Measurements from ENCODE around the gene AP2B1.
A peak's percentile ranks its signal among the peaks of the same experiment; 100 is the strongest.

Gene AP2B1

DNA sequence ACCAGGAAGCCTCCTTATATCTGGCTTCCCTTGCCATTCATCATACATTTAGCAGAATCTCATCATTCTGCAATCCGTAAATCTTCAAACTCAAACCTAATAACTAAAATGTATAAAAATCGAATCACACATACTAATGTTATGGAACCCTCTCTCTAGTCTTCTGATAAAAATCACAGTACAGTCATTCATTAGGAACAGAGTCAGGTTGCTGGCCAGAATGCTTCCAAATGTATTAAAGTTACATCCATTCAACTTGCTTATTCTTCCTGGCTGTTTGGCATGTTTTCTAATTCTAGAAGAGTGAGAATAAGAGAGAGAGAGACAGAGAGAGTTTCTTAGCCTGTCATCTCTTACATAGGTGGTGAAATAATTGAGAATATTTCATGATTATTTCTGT is 127.9 kb downstream of the AP2B1 start:
- DNase-seq = no peak
- in situ Hi-C loops (cut with HindIII; ENCODE audit: low pct_ligation_motif_present, low pct_unique_long_range_greater_than_20kb, low sequenced_read_pairs) = no loop called here

DNA sequence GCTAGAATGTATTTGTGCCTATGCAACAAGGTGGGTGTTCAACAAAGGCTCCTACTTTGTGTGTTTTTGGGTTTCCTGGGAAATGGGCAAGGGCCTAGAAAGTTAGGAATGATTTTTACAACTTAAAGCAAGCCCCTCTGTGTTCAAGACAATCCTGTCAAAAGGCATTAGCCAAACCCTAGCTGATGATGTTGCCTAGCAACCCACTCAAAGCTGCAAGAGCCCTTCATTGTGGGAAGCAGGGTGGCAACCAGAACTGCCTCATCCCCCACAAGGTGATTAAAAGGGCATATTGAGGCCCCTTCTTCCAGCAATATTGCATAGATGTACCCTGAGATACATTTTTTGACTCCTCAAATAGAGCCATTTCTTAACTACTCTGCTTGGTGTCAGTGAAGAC is 128.3 kb downstream of the AP2B1 start:
- in situ Hi-C loops (cut with HindIII; ENCODE audit: low pct_ligation_motif_present, low pct_unique_long_range_greater_than_20kb, low sequenced_read_pairs) = no loop called here
- no peak for DNase-seq

DNA sequence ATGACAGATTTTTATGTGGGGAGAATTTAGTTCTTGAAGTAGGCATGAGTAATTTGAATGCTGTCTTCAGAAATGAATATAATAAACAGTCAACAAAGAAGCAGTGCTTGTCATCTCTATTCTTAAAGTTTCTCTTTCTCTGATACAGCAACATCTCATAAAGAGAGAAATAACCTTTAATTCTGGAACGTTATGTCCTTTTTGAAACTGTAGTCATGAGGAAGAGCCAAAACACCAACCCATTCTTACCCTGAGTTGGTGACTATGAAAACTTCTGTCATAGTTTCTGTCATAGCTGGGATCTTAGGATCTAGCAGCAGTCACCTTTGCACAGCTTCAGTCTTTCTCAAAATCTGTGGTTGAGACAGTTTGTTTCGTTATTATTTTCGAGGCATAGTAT is 129.1 kb downstream of the AP2B1 start:
- no peak for DNase-seq
- in situ Hi-C loops (cut with HindIII; ENCODE audit: low pct_ligation_motif_present, low pct_unique_long_range_greater_than_20kb, low sequenced_read_pairs) = no loop called here

DNA sequence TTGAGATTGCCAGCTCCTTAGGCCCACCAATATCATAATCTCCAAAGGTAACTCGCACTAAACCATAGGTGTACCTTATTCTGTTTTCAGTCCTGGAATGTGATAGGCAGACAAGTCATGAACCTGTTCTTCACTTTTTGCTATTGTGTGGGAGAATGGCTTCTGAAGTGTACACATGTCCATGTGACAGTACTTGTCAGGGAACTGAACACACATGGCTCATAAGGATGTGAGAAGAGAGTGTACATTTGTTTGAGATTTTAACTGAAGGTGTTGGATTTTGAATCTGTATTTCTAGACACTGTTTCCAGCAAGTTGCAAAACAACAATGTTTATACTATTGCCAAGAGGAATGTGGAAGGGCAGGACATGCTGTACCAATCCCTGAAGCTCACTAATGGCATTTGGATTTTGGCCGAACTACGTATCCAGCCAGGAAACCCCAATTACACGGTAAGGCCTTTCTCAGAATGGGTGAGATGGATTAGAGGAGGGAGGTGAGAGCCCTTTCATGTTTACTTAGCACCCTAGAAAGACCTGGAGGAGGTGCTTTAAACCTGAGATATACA is 129.9 kb downstream of the AP2B1 start:
- no peak for DNase-seq
- in situ Hi-C loops (cut with HindIII; ENCODE audit: low pct_ligation_motif_present, low pct_unique_long_range_greater_than_20kb, low sequenced_read_pairs) = no loop called here

DNA sequence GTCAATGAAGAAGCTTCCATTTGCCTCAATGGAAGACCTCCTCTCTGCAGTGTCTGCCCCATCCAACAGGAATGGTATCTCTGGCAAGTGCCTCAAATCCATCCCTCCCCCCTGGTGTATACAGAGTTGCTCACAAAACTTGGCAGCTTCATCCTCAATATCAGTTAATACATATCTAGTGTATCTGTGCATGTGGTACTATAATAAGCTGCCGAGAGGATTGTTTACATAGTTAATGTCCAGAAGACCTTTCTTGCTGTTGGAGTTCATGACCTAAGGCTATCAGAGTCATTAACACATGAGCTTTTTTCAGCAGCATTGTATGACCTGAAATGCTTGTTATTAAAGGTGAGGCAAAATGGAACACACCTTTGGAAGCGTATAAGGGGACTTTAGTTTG is 130.4 kb downstream of the AP2B1 start:
- DNase-seq = no peak
- in situ Hi-C loops (cut with HindIII; ENCODE audit: low pct_ligation_motif_present, low pct_unique_long_range_greater_than_20kb, low sequenced_read_pairs) = no loop called here

DNA sequence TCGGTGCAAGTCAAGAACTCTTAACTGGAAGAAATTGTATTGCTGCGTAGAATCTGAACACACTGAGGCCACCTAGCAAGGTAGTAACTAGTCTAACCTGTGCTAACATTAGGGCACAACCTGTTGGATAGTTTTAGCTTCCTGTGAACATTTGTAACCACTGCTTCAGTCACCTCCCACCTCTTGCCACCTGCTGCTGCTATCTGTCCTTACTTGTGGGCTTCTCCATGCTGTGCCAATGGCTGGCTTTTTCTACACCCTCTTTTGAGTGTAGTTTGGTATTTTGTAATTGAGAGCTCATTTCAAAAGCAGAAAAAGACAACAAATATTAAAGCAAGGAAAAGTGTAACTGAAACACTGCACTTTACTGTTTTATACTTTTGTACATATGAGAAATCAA is 136.6 kb downstream of the AP2B1 start:
- no peak for DNase-seq
- in situ Hi-C loops (cut with HindIII; ENCODE audit: low pct_ligation_motif_present, low pct_unique_long_range_greater_than_20kb, low sequenced_read_pairs) = no loop called here

DNA sequence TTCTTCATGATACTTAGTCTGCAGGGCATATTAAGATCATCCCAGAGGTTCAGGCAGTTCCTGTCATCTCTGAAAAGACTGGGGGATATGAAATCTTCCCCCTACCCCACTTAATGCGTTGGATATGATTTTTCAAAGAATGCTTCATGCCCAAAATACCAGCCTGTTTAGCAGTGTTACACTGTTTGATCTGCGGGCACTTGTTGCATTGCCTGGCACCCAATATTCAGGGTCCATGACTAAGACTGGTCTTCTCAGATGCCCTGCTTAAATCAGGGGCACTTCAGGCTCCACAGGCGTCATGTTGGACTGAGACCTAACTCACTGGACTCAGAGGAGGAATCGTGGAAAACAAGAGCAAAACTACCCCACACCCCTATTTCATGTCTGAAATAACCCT is 137.9 kb downstream of the AP2B1 start:
- no peak for DNase-seq
- in situ Hi-C loops (cut with HindIII; ENCODE audit: low pct_ligation_motif_present, low pct_unique_long_range_greater_than_20kb, low sequenced_read_pairs) = no loop called here

DNA sequence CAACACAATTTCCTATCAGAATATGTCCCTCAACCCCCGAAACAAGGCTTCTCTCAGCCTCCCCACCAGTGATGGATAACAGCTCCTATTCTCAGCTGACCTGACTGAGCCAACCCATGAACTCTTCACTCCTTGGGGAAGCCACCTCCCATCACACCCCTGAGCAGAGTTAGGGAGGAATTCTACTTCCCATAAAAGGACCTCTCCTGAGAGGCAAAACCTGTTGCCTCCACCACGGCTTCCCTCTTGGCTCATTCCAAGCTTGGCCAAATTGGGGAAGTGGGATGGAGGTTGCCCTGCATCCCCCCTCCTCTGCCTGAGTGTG is 138.6 kb downstream of the AP2B1 start:
- in situ Hi-C loops (cut with HindIII; ENCODE audit: low pct_ligation_motif_present, low pct_unique_long_range_greater_than_20kb, low sequenced_read_pairs) = no loop called here

DNA sequence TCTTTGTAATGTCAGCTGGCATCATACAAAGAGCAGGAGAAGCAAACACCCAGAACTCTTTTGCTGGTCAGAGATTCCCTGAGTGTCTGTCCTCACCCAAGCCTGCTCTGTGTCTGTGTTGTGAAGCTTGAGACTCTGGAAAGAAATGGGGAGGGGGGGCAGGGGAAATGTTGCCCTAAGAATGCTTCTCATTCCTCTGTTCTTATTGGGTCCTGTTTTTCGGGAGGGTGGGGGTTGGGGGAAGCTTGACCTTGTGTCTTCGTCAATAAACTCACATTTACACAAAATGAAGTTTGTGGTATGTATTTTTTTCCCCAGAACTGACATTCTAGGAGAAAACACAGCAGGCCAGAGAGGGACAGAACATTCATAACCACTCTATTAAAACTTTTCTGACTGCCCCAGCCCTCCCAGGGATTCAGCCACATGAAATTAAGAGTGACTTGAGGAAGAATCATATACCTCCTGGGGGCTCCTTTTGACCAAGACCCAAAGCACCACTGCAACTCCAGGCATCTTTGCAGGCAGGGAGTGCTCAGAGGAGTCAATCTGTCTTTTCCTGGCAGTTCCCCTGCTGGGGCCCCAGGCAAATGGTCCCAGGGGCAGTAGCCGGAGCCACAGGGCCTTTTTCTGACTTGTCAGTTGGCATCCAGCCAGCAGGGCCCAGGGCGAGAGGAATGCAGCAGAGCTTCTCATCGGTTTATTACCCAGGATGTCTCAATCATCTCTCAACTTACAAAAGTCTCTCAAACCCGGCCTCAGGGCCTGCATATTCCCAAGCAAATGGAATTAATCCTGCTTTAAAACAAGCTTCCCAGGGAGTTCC is 139.2 kb downstream of the AP2B1 start:
- in situ Hi-C loops (cut with HindIII; ENCODE audit: low pct_ligation_motif_present, low pct_unique_long_range_greater_than_20kb, low sequenced_read_pairs) = no loop called here
- DNase-seq = peak; percentile 61

More for the DNA sequence above, 138.6 kb downstream of the AP2B1 start:
- no peak for DNase-seq

DNA sequence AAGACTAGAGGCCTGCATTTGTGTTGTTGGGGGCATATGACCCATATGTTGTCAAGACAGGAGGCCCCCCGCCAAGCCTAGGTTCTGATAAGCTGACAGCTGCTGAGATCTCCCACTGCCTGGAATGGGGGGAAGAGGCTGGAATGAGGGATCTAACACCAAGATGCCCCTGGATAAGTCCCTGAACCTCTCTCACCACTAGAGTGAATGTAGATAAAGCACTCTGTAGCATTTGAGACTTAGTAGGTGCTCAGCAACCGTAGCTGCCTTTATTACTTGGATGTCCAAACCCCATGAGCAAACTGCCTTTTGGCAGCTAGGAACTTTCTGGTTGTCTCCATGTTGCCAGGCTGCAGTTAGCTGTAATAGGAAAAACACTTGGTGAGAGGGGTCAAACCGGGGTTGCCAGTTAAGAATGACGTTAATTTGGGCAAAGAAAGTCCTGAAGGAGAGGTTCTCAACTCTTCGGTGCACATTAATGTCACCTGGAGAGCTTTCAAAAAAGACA is 139.9 kb downstream of the AP2B1 start:
- in situ Hi-C loops (cut with HindIII; ENCODE audit: low pct_ligation_motif_present, low pct_unique_long_range_greater_than_20kb, low sequenced_read_pairs) = no loop called here
- DNase-seq = no peak

DNA sequence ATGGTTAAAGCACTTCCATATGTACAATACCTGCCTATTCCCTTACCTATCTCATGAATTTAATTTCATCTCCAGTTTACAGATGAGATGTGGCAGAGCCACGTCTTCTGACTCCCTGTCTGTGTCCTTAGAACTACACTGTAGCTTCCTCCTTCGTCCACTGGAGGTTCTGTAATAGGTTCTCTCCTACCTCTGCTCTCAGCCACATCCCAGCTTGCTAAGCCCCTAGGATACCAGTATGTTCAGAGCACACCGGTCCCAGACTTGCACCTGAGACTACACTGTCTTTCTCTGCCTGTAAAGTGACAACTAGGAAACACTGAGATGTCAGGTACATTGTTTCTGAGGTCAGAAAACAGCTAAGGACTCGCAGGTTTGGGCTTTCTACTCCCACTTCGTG is 140.5 kb downstream of the AP2B1 start:
- no peak for DNase-seq
- in situ Hi-C loops (cut with HindIII; ENCODE audit: low pct_ligation_motif_present, low pct_unique_long_range_greater_than_20kb, low sequenced_read_pairs) = no loop called here

DNA sequence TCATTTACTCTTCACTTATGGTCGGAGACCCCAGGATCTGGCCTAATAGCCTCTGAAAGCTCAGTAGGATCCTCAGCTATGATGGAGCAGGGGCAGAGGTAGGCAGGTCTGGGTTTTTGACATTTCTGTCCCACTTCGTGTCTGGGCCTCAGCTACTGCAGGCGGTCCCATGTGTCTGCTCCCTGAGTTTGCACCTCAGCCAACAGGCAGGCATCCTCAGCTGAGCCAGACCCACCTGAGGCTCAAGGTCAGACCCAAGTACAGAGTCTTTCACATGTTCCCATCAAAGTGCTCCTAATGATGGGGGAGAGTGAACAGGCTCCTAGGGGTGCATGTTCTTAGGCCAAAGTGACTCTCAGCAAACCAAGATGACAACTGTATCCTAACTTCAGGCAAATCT is 141.4 kb downstream of the AP2B1 start:
- in situ Hi-C loops (cut with HindIII; ENCODE audit: low pct_ligation_motif_present, low pct_unique_long_range_greater_than_20kb, low sequenced_read_pairs) = no loop called here
- no peak for DNase-seq

DNA sequence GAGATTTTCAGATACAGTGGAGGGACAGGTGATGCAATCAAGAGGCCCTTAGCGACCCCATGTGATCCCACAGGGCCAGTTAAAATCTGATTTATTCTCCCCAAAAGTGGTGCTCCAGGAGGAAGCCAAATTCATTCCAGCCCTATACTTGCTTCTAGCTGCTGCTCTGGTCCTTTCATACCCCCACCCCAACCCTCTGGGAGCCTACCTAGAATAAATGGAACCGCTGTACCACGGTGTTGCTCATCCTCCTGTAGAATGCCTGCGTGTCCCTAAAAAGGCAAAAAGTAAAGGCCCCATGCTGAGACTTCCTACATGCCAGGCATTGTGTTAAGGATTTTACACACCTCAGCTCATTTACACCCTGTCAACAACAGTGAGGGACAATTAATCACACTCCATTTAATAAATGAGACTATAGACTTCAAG is 142.3 kb downstream of the AP2B1 start:
- DNase-seq = no peak
- in situ Hi-C loops (cut with HindIII; ENCODE audit: low pct_ligation_motif_present, low pct_unique_long_range_greater_than_20kb, low sequenced_read_pairs) = no loop called here

DNA sequence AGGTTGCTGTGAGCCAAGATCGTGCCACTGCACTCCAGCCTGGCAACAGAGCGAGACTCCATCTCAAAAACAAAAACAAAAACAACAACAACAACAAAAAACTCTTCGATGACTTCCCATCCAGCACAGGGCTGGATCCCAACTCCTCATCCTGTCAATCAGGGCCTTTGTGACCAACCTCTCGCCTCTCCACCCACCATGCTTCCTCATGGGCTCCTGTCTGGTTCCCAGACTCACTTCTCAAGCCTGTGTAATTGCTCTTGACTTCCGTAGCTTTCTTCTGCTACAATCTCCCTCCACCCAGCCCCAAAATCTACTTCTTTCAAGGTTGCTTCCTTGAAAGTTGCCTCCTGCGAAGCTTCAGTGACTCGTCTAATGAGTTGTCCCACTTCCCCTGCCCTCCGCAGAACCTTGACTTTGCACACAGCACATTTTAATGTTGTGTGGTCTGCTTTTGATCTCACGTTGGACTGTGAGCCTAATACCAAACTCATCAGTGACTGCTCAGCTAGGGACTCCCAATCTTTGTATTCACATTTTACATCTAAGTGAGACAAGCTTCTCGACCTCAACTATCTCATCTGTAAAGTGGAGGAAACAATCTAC is 143.4 kb downstream of the AP2B1 start:
- in situ Hi-C loops (cut with HindIII; ENCODE audit: low pct_ligation_motif_present, low pct_unique_long_range_greater_than_20kb, low sequenced_read_pairs) = no loop called here
- no peak for DNase-seq

DNA sequence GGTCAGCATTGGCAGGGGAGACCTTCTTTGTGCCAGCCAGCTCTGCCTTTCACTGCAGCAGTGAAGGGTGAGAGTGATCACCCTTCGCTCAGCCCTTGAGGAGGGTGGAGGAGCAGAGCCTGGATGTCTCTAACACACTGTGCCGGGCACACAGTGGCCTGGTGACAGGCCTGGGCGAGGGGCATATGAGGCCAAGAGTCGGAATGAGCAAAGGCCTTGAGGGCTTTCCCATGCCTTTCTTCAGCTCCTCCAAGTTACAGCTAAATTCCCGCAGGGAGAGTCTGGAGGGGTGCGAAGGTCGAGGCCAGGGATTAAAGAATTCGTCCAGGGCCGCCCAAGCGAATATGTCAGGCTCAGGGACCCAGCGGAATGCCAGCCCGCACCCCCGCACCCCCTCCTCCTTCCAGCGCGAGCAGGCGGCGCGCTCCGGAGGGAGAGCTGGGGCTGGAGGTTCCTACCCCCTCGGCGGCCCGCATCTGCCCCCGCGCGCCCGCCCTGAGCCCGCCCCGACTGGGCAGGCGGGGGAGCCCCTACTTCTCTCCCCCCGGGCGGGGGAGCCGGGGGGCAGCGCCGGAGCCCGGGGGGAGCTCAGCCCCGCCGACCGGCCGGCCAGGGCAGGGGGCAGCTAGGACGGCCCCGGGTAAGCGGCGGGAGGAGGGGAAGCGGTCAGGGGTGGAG is 144.3 kb downstream of the AP2B1 start, which contains the start of gene RASL10B:
Gene RASL10B, plus strand, starts transcription at position 401 of the 678 bp plus-strand sequence. CDS start 3,546 bp downstream, outside the sequence.
- in situ Hi-C loops (cut with HindIII; ENCODE audit: low pct_ligation_motif_present, low pct_unique_long_range_greater_than_20kb, low sequenced_read_pairs) = no loop called here

DNA sequence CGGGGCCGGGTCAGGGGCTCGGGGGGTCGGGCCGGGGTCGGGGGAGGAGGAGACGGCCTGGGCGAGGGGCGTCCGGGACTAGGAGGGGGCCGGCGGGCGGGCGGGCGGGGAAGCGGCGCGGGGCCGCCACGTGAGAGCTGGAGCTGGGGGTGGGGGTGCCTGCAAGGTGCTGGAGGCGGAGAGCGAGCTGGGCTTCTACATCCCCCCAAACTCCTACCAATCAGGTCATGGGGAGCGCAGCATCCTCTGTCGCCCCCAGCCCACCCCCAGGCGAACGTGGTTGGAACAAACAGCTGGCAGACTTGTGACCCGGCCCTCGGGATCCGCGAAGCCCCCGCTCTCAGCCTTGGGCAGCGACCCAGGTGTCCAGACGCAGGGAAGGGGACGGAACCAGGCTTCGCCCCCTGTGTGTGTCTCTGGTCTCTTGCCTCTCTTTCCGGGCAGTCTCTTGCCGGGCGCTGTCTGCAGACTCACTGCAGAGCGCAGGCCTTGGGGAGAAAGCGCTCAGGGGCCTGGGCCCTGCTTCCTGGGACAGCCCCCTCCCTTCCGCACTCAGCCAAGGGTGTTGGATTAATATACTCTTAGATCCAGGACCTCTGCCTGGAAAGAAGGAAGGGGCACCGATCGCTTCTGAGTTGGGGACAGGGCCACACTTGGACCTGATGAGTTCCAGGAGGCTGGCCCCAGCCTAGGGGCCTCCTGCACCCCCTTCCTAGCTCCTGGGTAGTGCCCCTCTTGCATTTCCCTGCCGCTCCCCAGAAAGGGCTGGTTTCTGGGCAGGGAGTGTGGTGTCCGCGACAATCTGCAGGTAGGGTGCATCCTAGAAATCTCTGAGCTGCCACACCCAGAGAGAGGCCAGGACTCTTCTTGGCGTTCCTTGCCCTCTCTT is 145.0 kb downstream of the AP2B1 start:
- no peak for DNase-seq
- in situ Hi-C loops (cut with HindIII; ENCODE audit: low pct_ligation_motif_present, low pct_unique_long_range_greater_than_20kb, low sequenced_read_pairs) = no loop called here

More for the DNA sequence above, 144.3 kb downstream of the AP2B1 start, which contains the start of gene RASL10B:
- DNase-seq = peak; percentile 56

DNA sequence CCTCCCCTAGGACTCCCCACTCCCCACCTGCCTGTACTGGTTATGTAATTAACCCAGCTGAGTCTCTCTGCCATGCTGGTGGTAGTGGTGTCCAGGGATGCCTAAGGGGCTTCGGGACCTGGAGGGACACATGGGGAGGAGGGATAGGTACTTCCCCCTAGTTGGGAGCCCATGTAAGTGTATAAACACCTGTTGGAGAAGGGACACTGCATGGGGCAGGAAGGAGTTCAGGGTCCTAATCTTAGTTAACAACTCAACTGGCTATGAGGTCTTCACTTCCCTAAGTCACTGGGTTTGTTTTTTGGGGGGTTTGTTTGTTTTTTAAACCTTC is 145.6 kb downstream of the AP2B1 start:
- DNase-seq = no peak
- in situ Hi-C loops (cut with HindIII; ENCODE audit: low pct_ligation_motif_present, low pct_unique_long_range_greater_than_20kb, low sequenced_read_pairs) = no loop called here

DNA sequence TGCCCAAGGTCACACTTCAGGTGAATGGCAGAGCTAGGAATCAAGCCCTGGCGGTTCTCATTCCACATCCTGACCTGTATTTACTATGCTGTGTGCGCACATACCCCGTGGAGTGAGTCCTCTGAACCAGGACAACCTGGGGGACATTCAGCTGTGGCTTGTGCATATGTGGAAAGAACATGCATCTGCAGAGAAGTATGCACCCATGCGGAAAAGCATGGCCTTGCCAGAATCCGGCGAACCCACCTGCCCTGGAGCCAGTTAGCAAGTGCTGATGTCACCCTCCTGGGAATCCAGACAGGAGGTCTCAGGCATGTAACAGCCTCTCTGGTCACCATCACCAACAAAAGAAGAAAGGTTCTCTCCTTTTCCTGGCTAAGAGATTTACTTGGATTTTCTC is 146.2 kb downstream of the AP2B1 start:
- in situ Hi-C loops (cut with HindIII; ENCODE audit: low pct_ligation_motif_present, low pct_unique_long_range_greater_than_20kb, low sequenced_read_pairs) = no loop called here
- no peak for DNase-seq
